Activated CD8-positive, alpha-beta T cell treated with anti-CD3 and anti-CD28 coated beads, Interleukin-2, amount 10 ng/mL, durations not matched to agents 7 days and 5 days (primary cell): ENCODE results near the gene NUBP2. TPM values are rescaled to one million over a fixed set of nuclear protein-coding genes. Genes with fewer than 3 reads are reported as not detected.
A peak's percentile ranks its signal among the peaks of the same experiment; 100 is the strongest.

ENCODE experiments used
- ATAC-seq: fragments of 150-1000 bp; cut with Tn5 transposase; one replicate; pipeline ENCODE4 v1.10.0; 2021; ENCODE audit warnings: moderate library complexity
- CTCF ChIA-PET: fragments of 350-600 bp; sonication (Branson Sonifier 250); formaldehyde crosslinking; loops from one replicate; lab custom pipeline; 2021; ENCODE audit warnings: antibody characterized with exemption; lab: Charles Lee
- POLR2A ChIA-PET: fragments of 350-600 bp; sonication (Branson Sonifier 250); formaldehyde crosslinking; loops from one replicate; lab custom pipeline; 2021; ENCODE audit warnings: antibody characterized with exemption; lab: Charles Lee
- DNase-seq: peaks from one replicate; pipeline ENCODE4 v3.0.0-alpha.2; 2020
- H3K27ac Mint-ChIP-seq: one replicate; pipeline ENCODE4 v1.8.0; 2021; ENCODE audit warnings: mild to moderate bottlenecking, mixed read lengths
- H3K27me3 Mint-ChIP-seq: one replicate; pipeline ENCODE4 v1.8.0; 2021; ENCODE audit warnings: low read depth, mixed read lengths
- H3K36me3 Mint-ChIP-seq: one replicate; pipeline ENCODE4 v1.8.0; 2021; ENCODE audit warnings: low read depth, mixed read lengths
- H3K4me1 Mint-ChIP-seq: one replicate; pipeline ENCODE4 v1.8.0; 2021; ENCODE audit warnings: low read depth, mixed read lengths
- H3K4me3 Mint-ChIP-seq: one replicate; pipeline ENCODE4 v1.8.0; 2021; ENCODE audit warnings: mild to moderate bottlenecking, mixed read lengths
- H3K9me3 Mint-ChIP-seq: one replicate; pipeline ENCODE4 v1.8.0; 2022; ENCODE audit warnings: mixed read lengths; ENCODE audit not compliant: insufficient read depth
- total RNA-seq, 2 experiments: library from RNA; stranded (reverse); gene quantifications; one replicate each; pipeline ENCODE4 v1.2.3, GENCODE V29; 2021

Gene NUBP2
- total RNA-seq, 2 experiments from 2014 or later: 58.5 to 61.8 TPM

- POLR2A ChIA-PET: interaction anchor here (0.8 to 4.5 kb wide), 3 partner anchors 9 to 75 kb away, joined by 4 to 39 read pairs (median 6); partner anchors contain the start of genes EME2, MAPK8IP3, MRPS34 and NME3
- no peak overlapping the region for H3K4me3 Mint-ChIP-seq
- no peaks in the 10 kb centered on the region for H3K9me3 Mint-ChIP-seq
- no peak overlapping the region for H3K27ac Mint-ChIP-seq
- H3K4me1 Mint-ChIP-seq: peaks cover 33% of the 10 kb centered on the region
- ATAC-seq: no peak
- CTCF ChIA-PET: no interaction called here
- H3K36me3 Mint-ChIP-seq: peaks cover 12% of the 10 kb centered on the region
- DNase-seq: no peak
- H3K27me3 Mint-ChIP-seq: no peaks in the 10 kb centered on the region
Measured at GRCh38 chr16:1780677-1781072, 2.1 kb upstream of the NUBP2 start.

GRCh38 chr16:1781254-1781653, 1.5 kb upstream of the NUBP2 start:
- POLR2A ChIA-PET: interaction anchor here (0.6 to 4.5 kb wide), 3 partner anchors 9 to 359 kb away, joined by 3 to 39 read pairs (median 3); partner anchors contain the start of genes EME2, MRPS34, NME3 and NTHL1
- DNase-seq: no peak
- Mint-ChIP-seq H3K36me3 (peaks cover 13% of the 10 kb centered on the region), H3K4me1 (peaks cover 33% of the 10 kb centered on the region), H3K9me3 (no peaks in the 10 kb centered on the region), H3K27ac (peak overlapping the region; percentile 88), H3K4me3 (peak overlapping the region; percentile 87), H3K27me3 (no peaks in the 10 kb centered on the region)
- CTCF ChIA-PET: interaction anchor here (2.8 kb wide), 1 partner anchor 8 kb away, joined by 41 read pairs; the partner anchor contains the start of genes EME2, MRPS34 and NME3
- ATAC-seq: no peak

- ChIA-PET POLR2A (interaction anchor here (0.6 to 4.5 kb wide), 7 partner anchors 10 to 360 kb away, joined by 3 to 39 read pairs (median 5); partner anchors contain the start of genes EME2, FAHD1, HAGH and MAPK8IP3), CTCF (interaction anchor here (0.8 to 2.8 kb wide), 8 partner anchors 9 to 473 kb away, joined by 3 to 41 read pairs (median 6); partner anchors contain the start of genes EME2, IFT140, MAPK8IP3 and MRPS34)
- Mint-ChIP-seq H3K36me3 (peaks cover 11% of the 10 kb centered on the region), H3K27ac (peak overlapping the region; percentile 88), H3K4me1 (peaks cover 33% of the 10 kb centered on the region), H3K27me3 (no peaks in the 10 kb centered on the region), H3K4me3 (peak overlapping the region; percentile 92), H3K9me3 (no peaks in the 10 kb centered on the region)
- ATAC-seq (peak; percentile 3), DNase-seq (peak; percentile 63)
Measured at GRCh38 chr16:1781758-1782407, 877 bp upstream of the NUBP2 start.

GRCh38 chr16:1784977-1785845, 2.5 kb downstream of the NUBP2 start:
- Mint-ChIP-seq H3K36me3 (peaks cover 15% of the 10 kb centered on the region), H3K9me3 (no peaks in the 10 kb centered on the region), H3K4me1 (peaks cover 31% of the 10 kb centered on the region), H3K27ac (no peak overlapping the region), H3K27me3 (no peaks in the 10 kb centered on the region), H3K4me3 (peak overlapping the region; percentile 50)
- POLR2A ChIA-PET: interaction anchor here (0.6 to 4.5 kb wide), 3 partner anchors 13 to 709 kb away, joined by 3 to 39 read pairs (median 3); partner anchors contain the start of genes EME2, MRPS34 and NME3
- CTCF ChIA-PET: no interaction called here
- DNase-seq (no peak), ATAC-seq (no peak)

- Mint-ChIP-seq H3K4me1 (peaks cover 27% of the 10 kb centered on the region), H3K9me3 (no peaks in the 10 kb centered on the region)
- POLR2A ChIA-PET: no interaction called here
Measured at GRCh38 chr16:1785846-1786170, 3.0 kb downstream of the NUBP2 start.

GRCh38 chr16:1786242-1787055, 3.7 kb downstream of the NUBP2 start:
- H3K4me3 Mint-ChIP-seq: no peak overlapping the region
- ATAC-seq (no peak), DNase-seq (no peak)
- H3K4me1 Mint-ChIP-seq: peaks cover 21% of the 10 kb centered on the region
- no peaks in the 10 kb centered on the region for H3K9me3 Mint-ChIP-seq
- no peaks in the 10 kb centered on the region for H3K27me3 Mint-ChIP-seq
- H3K27ac Mint-ChIP-seq: no peak overlapping the region
- peaks cover 15% of the 10 kb centered on the region for H3K36me3 Mint-ChIP-seq
- ChIA-PET CTCF (no interaction called here), POLR2A (no interaction called here)

More at GRCh38 chr16:1785846-1786170, 3.0 kb downstream of the NUBP2 start:
- DNase-seq: no peak
- H3K27ac Mint-ChIP-seq: no peak overlapping the region
- peaks cover 15% of the 10 kb centered on the region for H3K36me3 Mint-ChIP-seq
- ATAC-seq: no peak
- CTCF ChIA-PET: no interaction called here
- H3K4me3 Mint-ChIP-seq: no peak overlapping the region
- no peaks in the 10 kb centered on the region for H3K27me3 Mint-ChIP-seq

GRCh38 chr16:1787056-1787321, 4.2 kb downstream of the NUBP2 start:
- Mint-ChIP-seq H3K36me3 (peaks cover 12% of the 10 kb centered on the region), H3K4me3 (no peak overlapping the region), H3K27me3 (no peaks in the 10 kb centered on the region), H3K4me1 (peaks cover 16% of the 10 kb centered on the region), H3K9me3 (no peaks in the 10 kb centered on the region), H3K27ac (no peak overlapping the region)
- DNase-seq (no peak), ATAC-seq (no peak)
- ChIA-PET CTCF (no interaction called here), POLR2A (no interaction called here)

- DNase-seq (no peak), ATAC-seq (no peak)
- Mint-ChIP-seq H3K4me1 (peaks cover 16% of the 10 kb centered on the region), H3K36me3 (peaks cover 12% of the 10 kb centered on the region), H3K27ac (no peak overlapping the region), H3K27me3 (no peaks in the 10 kb centered on the region), H3K9me3 (no peaks in the 10 kb centered on the region), H3K4me3 (no peak overlapping the region)
- ChIA-PET CTCF (no interaction called here), POLR2A (no interaction called here)
Measured at GRCh38 chr16:1787322-1788094, 4.7 kb downstream of the NUBP2 start.

- DNase-seq (no peak), ATAC-seq (no peak)
- Mint-ChIP-seq H3K9me3 (no peaks in the 10 kb centered on the region), H3K4me1 (peaks cover 16% of the 10 kb centered on the region), H3K4me3 (no peak overlapping the region), H3K36me3 (peaks cover 11% of the 10 kb centered on the region), H3K27ac (no peak overlapping the region), H3K27me3 (no peaks in the 10 kb centered on the region)
- POLR2A ChIA-PET: no interaction called here
- CTCF ChIA-PET: no interaction called here
Measured at GRCh38 chr16:1788095-1788707, 5.4 kb downstream of the NUBP2 start.

- Mint-ChIP-seq H3K36me3 (peaks cover 8% of the 10 kb centered on the region), H3K27me3 (no peaks in the 10 kb centered on the region), H3K4me1 (peaks cover 11% of the 10 kb centered on the region), H3K27ac (no peak overlapping the region), H3K4me3 (no peak overlapping the region), H3K9me3 (no peaks in the 10 kb centered on the region)
- ChIA-PET CTCF (no interaction called here), POLR2A (interaction anchor here (0.5 kb wide), 1 partner anchor 1134 kb away, joined by 3 read pairs; no protein-coding TSS in a partner anchor)
- DNase-seq (no peak), ATAC-seq (no peak)
Measured at GRCh38 chr16:1788708-1789100, 5.9 kb downstream of the NUBP2 start.
